H1 (cell line): Measurements from ENCODE around the gene MSI2. TPM values are rescaled to one million over a fixed set of nuclear protein-coding genes. Genes with fewer than 3 reads are reported as not detected.

Source experiments
- CBX5 ChIP-seq: fragments of 300-800, 300-1000 bp; sonication (generic); IDR thresholded peaks from 2 replicates; pipeline ENCODE4 v1.7.1; 2016; ENCODE audit warnings: antibody characterized with exemption, low read length, low read depth
- CREB1 ChIP-seq: IDR thresholded peaks from 2 replicates; pipeline ENCODE4 v1.6.1; 2012; ENCODE audit warnings: inconsistent platforms
- GABPA ChIP-seq: IDR thresholded peaks from 2 replicates; pipeline ENCODE4 v1.6.1; 2011; ENCODE audit warnings: mild to moderate bottlenecking, low read length, moderate library complexity, borderline replicate concordance; ENCODE audit not compliant: insufficient read depth
- POLR2AphosphoS5 ChIP-seq: IDR thresholded peaks from 2 replicates; pipeline ENCODE4 v1.6.1; 2011; ENCODE audit warnings: low read depth, low read length
- TBP ChIP-seq: IDR thresholded peaks from 2 replicates; pipeline ENCODE4 v1.6.1; 2011; ENCODE audit warnings: low read depth, low read length, improper control_type of control experiment
- TEAD4 ChIP-seq: IDR thresholded peaks from 2 replicates; pipeline ENCODE4 v1.6.1; 2012; ENCODE audit warnings: low read depth, low read length, inconsistent platforms, mixed read lengths
- ZNF274 ChIP-seq: IDR thresholded peaks from 2 replicates; pipeline ENCODE4 v1.7.0; 2012; ENCODE audit warnings: low read length, borderline replicate concordance; ENCODE audit errors: extremely low read depth
- polyA plus RNA-seq, 7 experiments: library from polyadenylated mRNA; depleted of rRNA in 3 of 7; stranded (reverse) in 5 of 7; unstranded in 2 of 7; fragments of >200 nt in 5 of 7; fragments of 200-250 nt in 2 of 7; gene quantifications; 1 replicate in 5 of 7; 2 replicates in 1 of 7; 4 replicates in 1 of 7; pipeline versions ENCODE4 v1.2.1 to v1.2.3, GENCODE V29; 2011 to 2013; ENCODE audit warnings: missing spikeins in 2 of 7, mixed read lengths in 2 of 7
- total RNA-seq: library from RNA; stranded (reverse); fragmentation: NEBNext Ultra II Directional; extraction: Animal tissue kit (Norgen Biotek cat#: 25700); gene quantifications from 2 replicates; pipeline ENCODE4 v1.2.1, GENCODE V29; 2021

The MSI2 gene
- total and polyA plus RNA-seq, 2 of the 8 experiments (the other 6 are each of a cell fraction or from before 2014, with no cell fraction given), result 36.7 to 80.6 TPM

- TF ChIP-seq CBX5 (no peak), TBP (no peak), GABPA (no peak), TEAD4 (no peak), CREB1 (no peak), POLR2AphosphoS5 (no peak), ZNF274 (no peak)
These were observed 157.7 kb downstream of the MSI2 start (continued) for GRCh38 chr17:57413848-57414651.
